GM10248 (cell line): Measurements from ENCODE around the gene TOPAZ1.

Source experiments
- CTCF ChIA-PET: fragments of 300-600 bp; sonication (Branson Sonifier 250); formaldehyde crosslinking; extraction: SDS; loops from one replicate; lab custom pipeline; 2021; ENCODE audit warnings: antibody characterized with exemption; lab: Yijun Ruan, JAX
- POLR2A ChIA-PET: fragments of 350-650 bp; sonication (Branson Sonifier 250); formaldehyde crosslinking; extraction: SDS; loops from one replicate; lab custom pipeline; 2020; ENCODE audit warnings: antibody characterized with exemption; lab: Yijun Ruan, JAX
- DNase-seq: peaks from one replicate; pipeline ENCODE4 v3.0.0; 2012; ENCODE audit errors: extremely low spot score
- TF ChIP-seq, protein P1 (sequence below): IDR thresholded peaks from 2 replicates; pipeline ENCODE4 v1.5.1; 2012; ENCODE audit warnings: mild to moderate bottlenecking, low read depth; ENCODE audit errors: extremely low read depth, missing control alignments, control extremely low read depth

Gene TOPAZ1

DNA sequence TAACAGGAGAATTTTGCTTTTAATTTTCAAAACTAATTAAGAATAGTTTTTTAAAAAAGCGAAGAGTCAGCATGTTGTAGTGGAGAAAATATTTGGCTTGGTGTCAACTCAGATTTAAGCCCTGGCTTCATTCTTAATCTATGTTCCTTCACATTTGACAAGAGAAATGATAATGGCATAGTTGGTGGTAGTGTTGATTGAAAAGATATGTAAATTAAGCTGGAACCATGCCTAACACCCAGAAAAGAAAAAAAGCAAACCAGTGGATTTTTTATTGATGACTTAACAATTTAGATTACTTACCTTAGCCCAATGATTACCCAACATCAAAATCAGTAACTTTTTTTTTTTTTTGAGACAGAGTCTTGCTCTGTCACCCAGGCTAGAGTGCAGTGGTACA, 124.3 kb downstream of the TOPAZ1 start:
- TF ChIP-seq, protein P1, sequence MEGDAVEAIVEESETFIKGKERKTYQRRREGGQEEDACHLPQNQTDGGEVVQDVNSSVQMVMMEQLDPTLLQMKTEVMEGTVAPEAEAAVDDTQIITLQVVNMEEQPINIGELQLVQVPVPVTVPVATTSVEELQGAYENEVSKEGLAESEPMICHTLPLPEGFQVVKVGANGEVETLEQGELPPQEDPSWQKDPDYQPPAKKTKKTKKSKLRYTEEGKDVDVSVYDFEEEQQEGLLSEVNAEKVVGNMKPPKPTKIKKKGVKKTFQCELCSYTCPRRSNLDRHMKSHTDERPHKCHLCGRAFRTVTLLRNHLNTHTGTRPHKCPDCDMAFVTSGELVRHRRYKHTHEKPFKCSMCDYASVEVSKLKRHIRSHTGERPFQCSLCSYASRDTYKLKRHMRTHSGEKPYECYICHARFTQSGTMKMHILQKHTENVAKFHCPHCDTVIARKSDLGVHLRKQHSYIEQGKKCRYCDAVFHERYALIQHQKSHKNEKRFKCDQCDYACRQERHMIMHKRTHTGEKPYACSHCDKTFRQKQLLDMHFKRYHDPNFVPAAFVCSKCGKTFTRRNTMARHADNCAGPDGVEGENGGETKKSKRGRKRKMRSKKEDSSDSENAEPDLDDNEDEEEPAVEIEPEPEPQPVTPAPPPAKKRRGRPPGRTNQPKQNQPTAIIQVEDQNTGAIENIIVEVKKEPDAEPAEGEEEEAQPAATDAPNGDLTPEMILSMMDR, result no peak
- ChIA-PET POLR2A (no interaction called here), CTCF (no interaction called here)
- no peak for DNase-seq

DNA sequence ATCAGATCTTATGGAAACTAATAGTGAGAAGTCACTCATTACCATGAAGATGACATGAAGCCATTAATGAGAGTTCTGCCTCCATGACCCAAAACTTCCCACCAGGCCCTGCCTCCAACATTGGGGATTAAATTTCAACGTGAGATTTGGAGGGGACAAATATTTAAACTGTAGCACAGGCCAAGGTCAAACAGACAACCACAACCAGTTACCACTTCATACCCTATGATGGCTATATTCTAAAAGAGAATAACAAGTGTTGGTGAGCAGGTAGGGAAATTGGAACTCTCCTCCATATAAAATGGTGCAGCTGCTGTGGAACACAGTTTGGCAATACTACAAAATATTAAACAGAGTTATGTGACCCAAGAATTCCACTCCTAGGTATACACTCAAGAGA, 133.8 kb downstream of the TOPAZ1 start:
- DNase-seq, result no peak
- POLR2A ChIA-PET, result no interaction called here

More for the DNA sequence above, 133.8 kb downstream of the TOPAZ1 start:
- CTCF ChIA-PET, result no interaction called here
- TF ChIP-seq, protein P1, result no peak
